Ishikawa (cell line): ENCODE data around the gene MYBPH.

Source experiments
- CEBPB ChIP-seq: IDR thresholded peaks from 2 replicates; pipeline ENCODE4 v1.6.1; 2012
- CREB1 ChIP-seq: IDR thresholded peaks from 2 replicates; pipeline ENCODE4 v1.6.1; 2012; ENCODE audit warnings: low read depth
- EGR1 ChIP-seq: IDR thresholded peaks from 2 replicates; pipeline ENCODE4 v1.6.1; 2012
- EP300 ChIP-seq: IDR thresholded peaks from 2 replicates; pipeline ENCODE4 v1.6.1; 2012; ENCODE audit warnings: borderline replicate concordance
- FOXM1 ChIP-seq: IDR thresholded peaks from 2 replicates; pipeline ENCODE4 v1.6.1; 2012; ENCODE audit warnings: low read depth, borderline replicate concordance
- NFIC ChIP-seq: IDR thresholded peaks from 2 replicates; pipeline ENCODE4 v1.6.1; 2012
- RAD21 ChIP-seq: IDR thresholded peaks from 2 replicates; pipeline ENCODE4 v1.6.1; 2012; ENCODE audit warnings: low read depth
- REST ChIP-seq: IDR thresholded peaks from 2 replicates; pipeline ENCODE4 v1.6.1; 2012; ENCODE audit warnings: low read depth, mild to moderate bottlenecking
- TAF1 ChIP-seq: IDR thresholded peaks from 2 replicates; pipeline ENCODE4 v1.6.1; 2012; ENCODE audit warnings: low read depth, mild to moderate bottlenecking
- TCF12 ChIP-seq: IDR thresholded peaks from 2 replicates; pipeline ENCODE4 v1.6.1; 2012; ENCODE audit warnings: low read depth
- USF1 ChIP-seq: IDR thresholded peaks from 2 replicates; pipeline ENCODE4 v1.6.1; 2012
- YY1 ChIP-seq: IDR thresholded peaks from 2 replicates; pipeline ENCODE4 v1.6.1; 2012; ENCODE audit warnings: low read depth
- ZBTB7A ChIP-seq: IDR thresholded peaks from 2 replicates; pipeline ENCODE4 v1.6.1; 2012; ENCODE audit warnings: low read depth
- TF ChIP-seq, protein P1 (sequence below): IDR thresholded peaks from 2 replicates; pipeline ENCODE4 v1.6.1; 2012

- TF ChIP-seq FOXM1 (no peak), REST (no peak), TAF1 (no peak), EP300 (no peak), RAD21 (no peak), NFIC (no peak), YY1 (no peak), ZBTB7A (no peak), CREB1 (no peak), EGR1 (no peak), CEBPB (no peak), USF1 (no peak), TCF12 (no peak)
- TF ChIP-seq, protein P1, sequence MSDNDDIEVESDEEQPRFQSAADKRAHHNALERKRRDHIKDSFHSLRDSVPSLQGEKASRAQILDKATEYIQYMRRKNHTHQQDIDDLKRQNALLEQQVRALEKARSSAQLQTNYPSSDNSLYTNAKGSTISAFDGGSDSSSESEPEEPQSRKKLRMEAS, result no peak
These were observed 37.6 kb downstream of the MYBPH start for GRCh38 chr1:203138066-203138465.
